GM19372 (cell line): ENCODE data around the gene SRGAP3.

Experiments used
- ATAC-seq: cut with Tn5 transposase; IDR thresholded peaks from one replicate; pipeline ENCODE4 v1.9.1; 2021; ENCODE audit warnings: mild to moderate bottlenecking, low read depth, moderate library complexity; ENCODE audit not compliant: unreplicated experiment

SRGAP3 gene

DNA sequence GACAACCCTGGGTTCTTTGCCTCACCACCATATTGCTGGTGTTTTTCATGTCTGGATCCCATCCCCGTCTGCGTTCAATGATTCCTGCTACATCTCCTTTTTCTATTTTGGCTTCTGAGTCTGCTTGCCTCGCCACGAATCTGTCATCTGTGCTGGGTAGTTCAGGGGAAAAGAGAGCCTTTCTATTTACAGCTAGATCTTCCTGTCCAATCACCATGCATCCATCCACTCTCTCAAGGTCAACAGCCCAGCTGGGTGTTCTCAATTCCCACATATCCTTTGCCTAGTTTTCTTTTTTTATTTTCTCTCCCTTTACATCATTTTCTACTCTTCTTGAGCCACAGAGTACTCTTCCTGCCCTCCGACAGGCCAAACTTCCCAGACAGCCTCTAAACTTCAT lies 181.4 kb downstream of the SRGAP3 start:
- ATAC-seq = no peak

DNA sequence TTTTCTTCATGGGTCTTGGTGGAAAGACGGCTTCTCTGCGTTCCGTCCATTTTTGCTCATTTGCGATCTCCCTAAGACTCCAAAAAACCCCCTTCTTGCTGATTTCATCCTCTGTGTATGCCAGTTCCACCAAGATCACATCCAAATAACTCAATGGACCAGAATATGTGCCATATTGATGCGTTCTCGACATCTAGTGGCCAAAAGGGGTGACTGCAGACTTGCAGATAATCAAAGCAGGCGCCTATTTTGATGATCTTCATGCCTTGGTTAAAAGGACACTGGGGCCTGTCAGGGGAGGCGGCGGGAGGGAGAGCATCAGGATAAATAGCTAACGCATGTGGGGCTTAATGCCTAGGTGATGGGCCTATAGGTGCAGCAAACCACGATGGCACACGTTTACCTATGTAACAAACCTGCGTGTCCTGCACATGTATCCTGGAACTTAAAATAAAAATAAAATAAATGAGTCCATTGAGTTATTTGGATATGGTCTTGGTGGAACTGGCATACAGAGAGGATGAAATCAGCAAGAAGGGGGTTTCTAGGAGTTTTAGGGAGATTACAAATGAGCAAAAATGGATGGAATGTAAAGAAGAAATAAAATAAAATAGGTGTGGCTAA lies 182.0 kb downstream of the SRGAP3 start:
- ATAC-seq = peak; percentile 78

DNA sequence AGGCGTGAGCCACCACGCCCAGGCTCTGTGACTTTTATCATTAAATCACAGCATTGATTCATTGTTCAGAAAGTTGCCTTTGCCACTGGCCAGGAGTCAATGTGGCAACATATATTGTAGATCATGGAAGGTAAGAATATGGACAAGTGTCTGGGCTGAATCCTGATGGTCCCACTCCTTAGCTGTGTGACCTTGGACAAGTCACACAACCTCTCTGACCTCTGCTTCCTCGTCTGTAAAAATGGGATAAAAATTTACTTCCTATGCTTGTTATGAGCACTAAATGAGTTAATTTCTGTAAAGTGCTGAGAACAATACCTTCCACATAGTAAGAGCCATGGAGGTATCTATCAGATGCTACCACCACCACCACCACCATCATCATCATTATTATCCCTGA lies 182.7 kb downstream of the SRGAP3 start:
- no peak for ATAC-seq

DNA sequence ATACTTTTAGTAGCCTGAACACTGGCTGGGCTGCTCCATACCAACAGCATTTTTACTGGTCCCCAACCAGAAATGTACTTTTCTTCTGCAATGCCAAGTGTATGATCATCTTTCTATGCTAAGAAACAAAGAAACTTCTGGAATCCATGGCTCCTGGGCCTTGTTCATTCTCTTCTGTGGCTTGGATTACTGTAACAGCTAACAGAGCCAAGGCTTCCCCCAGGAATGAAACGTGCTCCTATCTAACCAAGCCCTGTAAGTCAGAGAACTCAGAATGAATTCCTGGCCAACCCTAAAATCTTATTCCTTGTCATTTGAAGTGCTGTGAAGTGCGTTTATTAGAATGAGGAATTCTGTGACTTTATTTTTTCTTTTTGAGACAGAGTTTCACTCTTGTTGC lies 183.3 kb downstream of the SRGAP3 start:
- ATAC-seq = no peak

DNA sequence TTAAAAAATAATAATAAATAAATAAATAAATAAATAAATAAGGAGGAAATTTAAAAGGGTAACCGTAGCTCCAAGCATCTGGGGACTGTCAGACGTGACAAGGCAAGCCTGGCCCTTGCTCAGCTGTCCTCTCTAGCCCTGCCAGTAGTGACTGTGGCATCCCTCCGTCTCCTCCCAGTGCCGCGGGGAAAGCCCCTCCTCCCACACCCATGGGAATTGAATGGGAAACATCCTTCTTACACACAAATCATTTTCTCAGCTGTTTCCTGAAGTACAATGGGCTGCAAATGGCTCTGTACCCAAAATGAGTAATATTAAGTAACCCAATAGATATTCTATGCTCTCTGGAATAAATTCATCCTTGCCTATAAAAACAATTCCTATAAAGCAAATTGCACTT lies 184.6 kb downstream of the SRGAP3 start:
- no peak for ATAC-seq

DNA sequence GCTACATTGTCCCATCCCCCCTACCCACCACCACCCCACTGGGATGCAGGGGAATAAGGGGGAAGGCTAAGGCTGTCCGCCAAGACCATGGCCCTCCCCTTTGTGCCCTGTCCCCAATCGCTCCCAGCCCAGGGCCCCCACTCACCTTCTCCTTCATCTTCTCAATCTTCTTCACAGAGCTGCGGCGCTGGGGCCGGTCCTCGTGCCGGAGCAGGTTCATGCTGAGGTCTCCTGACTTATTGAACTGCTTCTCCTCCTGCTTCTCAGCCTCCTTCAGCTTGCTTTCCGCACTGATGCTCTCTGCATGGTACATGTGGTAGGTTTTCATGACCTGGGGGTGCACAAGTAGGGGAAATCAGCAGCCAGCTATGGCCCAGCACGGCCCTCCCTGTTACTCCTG lies 185.2 kb downstream of the SRGAP3 start:
- no peak for ATAC-seq

DNA sequence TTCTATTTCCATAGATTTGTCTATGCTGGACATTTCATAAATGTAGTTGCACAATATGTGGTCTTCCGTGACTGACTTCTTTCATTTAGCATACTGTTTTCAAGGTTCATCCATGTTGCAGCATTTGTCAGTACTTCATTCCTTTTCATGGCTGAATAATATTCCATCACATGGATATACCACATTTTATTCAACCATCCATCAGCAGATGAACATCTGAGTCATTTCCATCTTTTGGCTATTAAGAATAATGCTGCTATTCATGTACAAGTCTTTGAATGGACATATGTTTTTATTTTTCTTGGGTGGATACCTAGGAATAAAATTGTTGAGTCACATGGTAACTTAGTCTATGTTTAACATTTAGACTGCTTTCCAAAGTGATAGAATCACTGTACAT lies 186.9 kb downstream of the SRGAP3 start:
- ATAC-seq = no peak

DNA sequence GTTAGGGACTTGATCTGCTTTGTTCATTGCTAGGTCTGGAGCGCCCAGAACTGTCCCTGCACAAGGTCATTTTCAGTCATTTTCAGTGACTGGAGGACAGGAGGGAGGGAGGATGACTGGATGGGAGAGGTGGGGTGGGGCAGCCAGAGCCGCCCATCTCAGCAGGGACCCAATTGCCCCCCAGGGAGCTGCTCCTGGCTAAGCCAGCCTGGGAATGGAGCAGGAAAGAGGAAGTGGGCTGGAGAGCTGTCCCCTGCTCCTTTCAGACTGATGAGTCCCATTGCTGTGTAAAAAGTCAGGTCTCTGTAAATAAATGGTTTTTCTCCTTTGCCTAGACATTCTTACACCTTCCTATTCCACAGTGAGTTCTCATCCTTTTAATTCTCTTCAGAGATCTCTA lies 187.8 kb downstream of the SRGAP3 start:
- no peak for ATAC-seq

DNA sequence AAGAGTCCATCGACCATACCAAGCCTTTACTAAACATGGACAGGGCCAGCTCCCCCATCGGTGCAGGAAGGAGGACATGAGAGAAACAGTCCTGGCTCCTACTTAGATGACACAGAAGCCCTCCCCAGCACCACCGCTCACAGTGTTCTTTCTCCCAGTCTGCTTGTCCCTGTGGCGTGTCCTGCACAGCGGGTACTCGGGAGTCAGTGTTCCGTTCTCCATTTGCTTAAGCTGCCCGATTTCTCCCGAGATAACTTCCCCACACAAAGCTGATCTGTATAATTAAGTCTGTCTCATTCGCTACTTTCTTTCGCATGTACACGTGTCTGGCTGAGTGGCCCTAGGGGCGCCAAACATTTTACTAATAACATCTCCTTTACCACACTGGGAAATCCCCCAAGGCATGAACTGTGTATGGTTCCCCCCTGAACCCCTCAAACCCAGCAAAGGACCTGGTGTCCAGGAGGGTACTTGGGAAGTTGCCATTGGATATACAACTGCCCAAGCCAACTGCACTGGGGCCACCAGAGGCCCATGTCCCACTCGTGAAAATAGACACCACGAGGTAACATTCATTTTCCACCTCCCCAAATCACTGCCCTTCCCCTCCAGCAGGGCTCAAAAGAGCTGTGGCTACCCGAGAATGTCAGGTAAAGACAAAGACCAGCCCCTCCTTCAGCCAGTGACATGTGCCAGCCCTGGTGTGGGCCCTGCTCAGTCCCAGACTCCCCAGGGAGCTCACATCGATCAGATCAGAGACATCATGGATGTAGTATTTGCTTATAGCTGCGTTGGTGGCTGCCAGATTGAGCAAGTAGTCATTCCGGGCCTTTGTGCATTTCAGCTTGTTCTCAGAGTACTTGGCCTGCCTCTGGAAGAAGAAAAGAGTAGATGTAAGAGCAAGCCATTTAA lies 189.7 kb downstream of the SRGAP3 start:
- ATAC-seq = no peak

DNA sequence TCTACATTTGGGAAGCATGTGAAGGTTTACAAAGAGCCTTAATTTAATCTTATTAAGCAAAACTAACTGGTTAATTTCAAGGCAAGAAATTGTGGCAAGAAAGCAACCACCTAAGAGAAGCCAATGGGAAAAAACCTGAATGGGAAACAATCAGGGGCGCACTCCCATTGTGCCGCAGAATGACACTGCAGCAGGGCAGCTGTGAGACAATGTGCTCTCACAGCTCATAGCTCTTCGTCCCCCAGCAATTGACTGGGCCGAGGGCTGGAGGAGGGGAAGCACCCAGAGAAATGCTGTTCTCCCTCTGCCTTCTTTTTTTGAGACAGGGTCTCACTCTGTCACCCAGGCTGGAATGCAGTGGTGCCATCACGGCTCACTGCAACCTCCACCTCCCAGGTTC lies 192.9 kb downstream of the SRGAP3 start:
- ATAC-seq = no peak

DNA sequence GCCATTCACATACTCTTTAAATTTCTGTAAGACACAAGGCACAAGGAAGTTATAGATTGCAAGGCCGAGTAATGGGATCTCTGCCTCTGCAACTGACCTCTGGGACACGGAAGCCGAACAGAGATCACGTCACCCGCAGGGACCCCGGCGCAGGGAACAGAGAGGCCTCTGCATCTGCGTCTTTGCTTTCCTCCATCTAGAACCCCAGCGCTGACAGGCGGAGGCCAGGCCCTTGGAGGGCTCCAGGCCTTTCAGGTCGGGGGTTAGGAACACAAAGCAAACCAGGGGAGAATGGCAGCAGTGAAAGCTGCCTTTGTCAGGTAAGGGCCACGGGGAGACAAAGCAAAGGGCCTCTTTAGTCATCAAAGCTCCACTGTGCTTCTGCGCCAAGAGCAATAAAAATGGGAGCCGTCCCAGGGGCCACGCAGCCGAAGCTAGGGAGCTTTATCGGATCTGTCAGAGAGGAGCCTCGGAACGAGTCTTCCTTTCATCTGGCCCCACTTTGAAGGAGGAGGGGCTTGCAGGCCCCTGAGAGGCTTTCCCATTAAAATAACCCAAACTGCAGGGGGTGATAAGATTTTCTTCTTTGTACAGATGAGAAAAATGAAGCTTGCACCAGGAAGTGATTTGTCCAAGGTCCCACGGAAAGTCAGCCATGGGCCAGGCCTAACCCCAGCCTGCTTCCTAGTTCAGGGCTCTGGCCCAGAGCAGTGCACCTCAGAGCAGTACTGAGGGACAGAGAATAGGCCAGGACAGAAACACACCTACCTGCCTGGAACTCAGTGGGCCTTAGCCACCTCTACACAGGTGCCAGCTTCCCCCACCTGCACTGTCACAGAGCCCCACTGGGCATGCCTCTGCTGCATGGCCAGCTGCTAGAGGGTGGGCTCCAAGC lies 201.7 kb downstream of the SRGAP3 start:
- no peak for ATAC-seq

DNA sequence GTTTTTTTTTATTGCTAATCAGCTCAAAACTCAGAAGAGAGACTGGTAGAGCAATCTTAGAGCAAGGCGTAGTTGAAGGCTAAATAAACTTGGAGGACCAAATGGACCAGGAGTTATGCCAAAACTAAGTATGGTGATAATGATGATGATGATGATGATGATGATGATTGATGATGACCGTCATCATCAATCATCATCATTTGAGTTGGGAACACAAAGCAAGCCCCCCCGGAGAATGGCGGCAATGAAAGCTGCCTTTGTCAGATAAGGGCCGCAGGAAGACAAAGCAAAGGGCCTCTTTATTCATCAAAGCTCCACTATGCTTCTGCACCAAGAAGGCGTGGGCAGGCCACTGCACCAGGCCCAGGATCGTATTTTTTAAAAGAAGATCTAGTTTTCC lies 204.1 kb downstream of the SRGAP3 start:
- ATAC-seq = no peak

DNA sequence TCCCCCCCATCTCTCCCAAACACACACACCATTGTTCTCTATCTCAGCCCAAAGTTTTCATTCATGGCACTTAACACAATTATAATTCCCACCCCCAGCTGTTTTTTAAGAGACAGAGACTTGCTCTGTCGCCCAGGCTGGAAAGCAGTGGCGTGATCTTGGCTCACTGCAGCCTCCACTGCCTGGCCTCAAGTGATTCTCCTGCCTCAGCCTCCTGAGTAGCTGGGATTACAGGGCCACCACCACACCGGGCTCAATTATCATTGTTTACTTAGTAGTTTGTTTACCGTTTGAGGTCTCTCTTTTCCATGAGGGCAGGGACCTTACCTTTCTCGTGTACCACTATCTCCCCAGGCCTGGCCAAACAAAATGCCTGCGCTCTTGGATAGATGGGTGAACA lies 206.4 kb downstream of the SRGAP3 start:
- ATAC-seq = no peak

DNA sequence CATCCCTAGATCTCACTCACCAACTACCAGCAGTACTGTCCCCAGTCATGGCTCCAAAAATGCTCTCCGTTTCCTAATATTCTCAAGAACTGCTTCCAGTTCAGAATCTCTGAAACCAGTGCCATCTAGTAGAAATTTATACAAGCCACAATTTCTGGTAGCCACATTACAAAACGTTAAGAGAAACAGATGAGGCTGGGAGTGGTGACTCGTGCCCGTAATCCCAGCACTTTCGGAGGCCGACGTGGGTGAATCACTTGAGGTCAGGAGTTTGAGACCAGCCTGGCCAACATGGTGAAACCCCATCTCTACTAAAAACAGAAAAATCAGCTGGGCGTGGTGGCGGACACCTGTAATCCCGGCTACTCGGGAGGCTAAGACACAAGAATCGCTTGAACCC lies 207.8 kb downstream of the SRGAP3 start:
- no peak for ATAC-seq

DNA sequence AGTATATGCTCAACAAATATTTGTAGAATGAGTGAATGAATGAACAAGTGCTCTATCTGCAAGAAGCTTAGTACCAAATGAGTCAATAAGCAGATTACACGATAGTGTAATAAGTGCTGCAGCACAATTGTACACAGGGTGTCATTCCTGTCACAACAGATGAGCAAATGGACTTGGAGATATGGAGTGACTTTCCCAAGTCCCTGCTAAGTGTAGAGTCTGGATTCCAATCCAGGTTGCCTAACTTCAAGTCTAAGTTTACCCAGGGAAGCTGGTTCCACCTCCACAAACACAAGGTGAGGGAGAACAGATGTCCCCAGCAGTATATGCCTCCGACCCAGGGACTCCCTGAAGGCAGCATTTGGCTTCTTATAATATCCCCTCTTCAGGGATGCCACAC lies 208.4 kb downstream of the SRGAP3 start:
- ATAC-seq = no peak

DNA sequence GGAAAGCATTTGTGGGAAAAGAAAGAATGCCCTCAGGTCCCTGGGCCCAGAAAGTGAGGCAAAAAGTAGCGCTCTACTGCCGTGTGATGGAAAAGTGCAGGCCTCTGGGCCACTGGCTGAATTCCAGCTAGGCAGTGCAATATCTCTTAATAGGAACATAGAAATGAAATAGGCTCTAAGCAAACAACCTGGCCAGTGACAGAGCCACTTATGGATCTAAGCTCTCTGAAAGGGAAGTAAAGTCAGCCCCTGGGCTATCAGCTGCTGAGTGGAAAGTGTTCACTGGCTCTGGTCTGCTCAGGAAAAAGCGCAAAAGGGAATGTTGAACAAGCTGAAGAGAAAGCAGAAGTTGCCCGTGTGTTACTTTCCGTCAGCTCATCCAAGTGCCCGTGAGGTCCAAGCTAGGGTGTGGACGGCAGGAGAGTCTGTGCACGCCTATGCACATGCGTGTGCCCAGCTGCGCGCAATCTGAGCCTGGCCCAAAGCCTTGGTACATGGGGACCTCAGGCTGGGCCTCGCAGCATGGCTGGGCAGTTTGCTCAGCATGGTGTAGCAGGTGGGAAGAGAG lies 212.2 kb downstream of the SRGAP3 start:
- no peak for ATAC-seq

DNA sequence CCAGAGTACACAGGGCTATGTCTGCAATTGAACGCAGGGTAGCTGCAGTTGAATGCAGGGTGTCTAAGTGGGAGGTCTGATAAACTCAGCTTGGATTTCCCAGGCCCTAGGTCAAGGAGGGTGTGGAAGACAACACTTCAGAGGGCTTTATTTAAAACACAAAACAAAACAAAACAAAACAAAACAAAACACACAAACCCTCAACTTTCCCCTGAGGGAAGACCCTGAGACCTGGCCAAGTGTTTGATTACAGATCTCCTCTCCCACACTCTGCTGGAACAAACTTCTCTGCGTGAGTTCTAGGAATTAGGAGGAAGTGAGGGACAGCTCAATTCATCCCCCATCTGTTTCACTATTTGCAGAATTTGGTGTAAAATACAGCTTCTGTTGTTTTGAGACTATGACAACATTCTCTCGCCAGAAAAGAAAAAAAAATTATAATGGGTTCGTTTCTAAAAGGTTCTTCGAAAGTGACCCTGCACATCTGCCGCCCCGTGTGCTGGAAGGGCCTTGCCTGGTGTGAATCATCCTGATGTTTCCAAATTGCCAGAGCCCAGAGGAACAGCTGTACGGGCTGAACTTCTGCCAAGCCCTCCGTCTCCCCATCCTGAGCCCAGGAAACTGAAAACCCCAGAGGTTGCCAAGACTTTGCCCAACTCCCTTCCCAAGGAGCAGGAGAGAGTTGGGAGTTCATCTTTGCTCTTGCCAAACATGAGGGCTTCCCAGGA lies 212.9 kb downstream of the SRGAP3 start:
- ATAC-seq = no peak

DNA sequence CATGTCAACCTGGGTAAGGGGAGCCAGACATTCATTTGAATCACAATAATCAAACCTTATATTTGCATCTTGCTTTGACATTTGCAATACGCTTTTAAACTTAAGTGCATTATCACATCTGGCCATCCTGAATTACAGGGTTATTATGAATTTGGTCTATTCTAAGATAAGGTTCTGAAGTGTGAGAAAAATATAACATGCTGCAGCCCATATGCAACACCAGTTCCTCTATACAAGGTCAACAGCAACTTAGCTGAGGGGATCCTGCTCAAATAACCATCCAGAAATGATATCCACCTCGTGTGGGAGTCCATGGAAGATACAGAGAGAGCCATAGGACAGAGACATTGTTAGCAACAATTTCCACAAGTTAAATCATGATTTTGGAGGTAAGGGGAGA lies 213.5 kb downstream of the SRGAP3 start:
- ATAC-seq = no peak

DNA sequence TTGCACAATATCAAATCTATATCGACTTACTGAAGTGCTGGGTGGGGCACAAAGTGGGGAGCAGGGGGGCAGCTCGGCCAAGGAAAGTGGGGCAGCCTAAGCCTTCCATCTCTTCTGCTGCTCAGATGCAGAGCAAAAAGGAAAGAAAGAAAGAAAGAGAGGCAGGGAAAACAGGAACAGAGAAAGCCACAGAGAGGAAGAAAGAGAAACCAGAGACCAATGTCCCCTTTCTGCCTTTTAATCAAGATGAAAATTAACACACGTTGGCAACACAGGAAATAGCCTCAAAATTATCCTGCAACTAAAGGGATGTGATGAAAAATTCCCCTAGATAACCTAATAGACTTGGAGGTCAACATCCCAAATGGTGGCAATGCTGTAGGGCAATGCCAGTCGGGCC lies 214.0 kb downstream of the SRGAP3 start:
- no peak for ATAC-seq

DNA sequence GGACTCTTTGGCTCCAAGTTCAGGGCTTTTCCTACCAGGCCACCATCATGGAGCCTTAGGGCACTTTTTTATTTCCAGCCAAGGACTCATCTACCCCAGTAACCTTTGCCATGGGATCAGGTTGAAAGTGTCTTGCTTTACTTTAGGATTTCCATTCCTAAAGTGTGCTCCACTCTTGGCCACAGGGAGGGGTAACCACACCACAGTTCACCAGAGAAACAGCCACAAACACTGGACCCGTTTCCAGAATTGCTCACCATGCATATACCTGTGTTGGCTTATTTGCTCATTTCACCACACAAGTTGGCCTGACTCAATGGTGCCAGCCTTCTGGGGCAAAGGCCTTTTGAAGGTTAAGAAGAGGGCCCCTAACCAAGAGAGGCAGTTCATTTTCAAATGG lies 215.6 kb downstream of the SRGAP3 start:
- no peak for ATAC-seq
